PC-3 (cell line): Measurements from ENCODE around the gene DNAH7. TPM values are rescaled to one million over a fixed set of nuclear protein-coding genes. Genes with fewer than 3 reads are reported as not detected.

Experiments used
- ATAC-seq: fragments of 200-7000 bp; cut with Tn5 transposase; 2 replicates; pipeline ENCODE4 v1.9.1; 2020; ENCODE audit warnings: mild to moderate bottlenecking, moderate library complexity
- BruUV-seq: library from RNA; stranded (reverse); fragments of 400-500 nt; replicated peaks from 2 replicates; lab custom pipeline; 2021; lab: Mats Ljungman, UMichigan
- CTCF ChIA-PET: fragments of 300-600 bp; sonication (Branson Sonifier 250); formaldehyde crosslinking; loops from one replicate; lab custom pipeline; 2022; ENCODE audit warnings: antibody characterized with exemption; lab: Charles Lee
- POLR2A ChIA-PET: fragments of 300-600 bp; sonication (Branson Sonifier 250); formaldehyde crosslinking; loops from one replicate; lab custom pipeline; 2022; ENCODE audit warnings: antibody characterized with exemption; ENCODE audit not compliant: unreplicated experiment; lab: Charles Lee
- DNase-seq: peaks from one replicate; pipeline ENCODE4 v3.0.0-alpha.2; 2015
- H2AFZ ChIP-seq: fragments of 300-600 bp; sonication (generic); 2 replicates; pipeline ENCODE4 v1.6.0; 2016; ENCODE audit warnings: antibody characterized with exemption, low read length
- H3F3A ChIP-seq: fragments of 300-600 bp; sonication (generic); one replicate; pipeline ENCODE4 v1.6.0; 2017; ENCODE audit warnings: antibody characterized with exemption, low read length, control low read depth, mild to moderate bottlenecking; ENCODE audit not compliant: unreplicated experiment
- H3K27ac ChIP-seq: fragments of 300-600 bp; sonication (generic); 2 replicates; pipeline ENCODE4 v1.5.1; 2016; ENCODE audit warnings: mild to moderate bottlenecking, low read length
- H3K27me3 ChIP-seq: fragments of 300-600 bp; sonication (generic); 2 replicates; pipeline ENCODE4 v1.6.1; 2016; ENCODE audit warnings: low read length, mixed read lengths
- H3K36me3 ChIP-seq: fragments of 300-600 bp; sonication (generic); 2 replicates; pipeline ENCODE4 v1.6.1; 2016; ENCODE audit warnings: low read depth, mixed run types, low read length, mixed read lengths
- H3K4me1 ChIP-seq: fragments of 300-600 bp; sonication (generic); 2 replicates; pipeline ENCODE4 v1.5.1; 2016; ENCODE audit warnings: low read length; ENCODE audit not compliant: insufficient read depth
- H3K4me2 ChIP-seq: fragments of 300-600 bp; sonication (generic); 2 replicates; pipeline ENCODE4 v1.6.0; 2016; ENCODE audit warnings: low read length
- H3K4me3 ChIP-seq: fragments of 300-600 bp; sonication (generic); 2 replicates; pipeline ENCODE4 v1.5.1; 2016; ENCODE audit warnings: mild to moderate bottlenecking, low read length, mixed read lengths
- H3K79me2 ChIP-seq: fragments of 300-600 bp; sonication (generic); 2 replicates; pipeline ENCODE4 v1.6.1; 2017; ENCODE audit warnings: low read length, mixed read lengths
- H3K9ac ChIP-seq: fragments of 300-600 bp; sonication (generic); 2 replicates; pipeline ENCODE4 v1.6.0; 2016; ENCODE audit warnings: mild to moderate bottlenecking, low read length
- H3K9me2 ChIP-seq: fragments of 300-600 bp; sonication (generic); replicated peaks from 2 replicates; pipeline ENCODE4 v1.6.1; 2016; ENCODE audit warnings: mixed run types, low read length, mixed read lengths
- H3K9me3 ChIP-seq: fragments of 300-600 bp; sonication (generic); 2 replicates; pipeline ENCODE4 v1.6.1; 2016; ENCODE audit warnings: low read length, mixed read lengths
- H4K20me1 ChIP-seq: fragments of 300-600 bp; sonication (generic); 2 replicates; pipeline ENCODE4 v1.6.1; 2016; ENCODE audit warnings: low read length, mixed read lengths
- CTCF ChIP-seq: fragments of 300-600 bp; sonication (generic); conservative IDR thresholded peaks from 2 replicates; pipeline ENCODE4 v1.5.1; 2017; ENCODE audit warnings: antibody characterized with exemption, low read depth, mild to moderate bottlenecking, low read length
- EZH2 ChIP-seq: fragments of 300-600 bp; sonication (generic); IDR thresholded peaks from one replicate; pipeline ENCODE4 v1.6.1; 2017; ENCODE audit warnings: antibody characterized with exemption, mild to moderate bottlenecking, low read length; ENCODE audit not compliant: unreplicated experiment
- EZH2phosphoT487 ChIP-seq: fragments of 300-600 bp; sonication (generic); IDR thresholded peaks from 2 replicates; pipeline ENCODE4 v1.6.1; 2018; ENCODE audit warnings: mild to moderate bottlenecking, antibody characterized with exemption, low read length, borderline replicate concordance
- intact Hi-C: fragments of 100-400 bp; cut with micrococcal nuclease; formaldehyde crosslinking; loops from 2 replicates; pipeline ENCODE4 v1.9.0; 2023
- total RNA-seq: library from RNA; depleted of rRNA; stranded (reverse); fragments of >200 nt; gene quantifications from 2 replicates; pipeline ENCODE4 v1.2.3, GENCODE V29; 2014

The DNAH7 gene
- total RNA-seq, 1 experiment from 2014 or later: 1.9 TPM

- DNase-seq (no peak), ATAC-seq (0 out of 2 replicates have a peak, but pooled peaks have one; percentile 1)
- H3K4me1 ChIP-seq: peaks cover 39% of the 10 kb centered on the region
- H3K9me2 ChIP-seq: no peaks in the 10 kb centered on the region
- POLR2A ChIA-PET: no interaction called here
- TF ChIP-seq EZH2phosphoT487 (no peak), CTCF (no peak), EZH2 (no peak)
- no peak overlapping the region for H3K4me3 ChIP-seq
- CTCF ChIA-PET: no interaction called here
- H3K27ac ChIP-seq: peak overlapping the region; percentile 77
- no peaks in the 10 kb centered on the region for H3K9me3 ChIP-seq
- no peaks in the 10 kb centered on the region for H3K79me2 ChIP-seq
- peaks cover 5% of the 10 kb centered on the region for H3F3A ChIP-seq
- H3K27me3 ChIP-seq: no peaks in the 10 kb centered on the region
- H2AFZ ChIP-seq: 0 out of 2 replicates have a peak overlapping the region, but pooled peaks have one; percentile 8
- H3K36me3 ChIP-seq: no peaks in the 10 kb centered on the region
- peak overlapping the region; percentile 21 for H3K9ac ChIP-seq
- H4K20me1 ChIP-seq: no peaks in the 10 kb centered on the region
- intact Hi-C loops: no loop called here
- peak overlapping the region; percentile 71 for H3K4me2 ChIP-seq
- no TSS peak for BruUV-seq
Observed at GRCh38 chr2:195820867-195821565, 247.6 kb downstream of the DNAH7 start.

GRCh38 chr2:195820373-195820772 is 248.3 kb downstream of the DNAH7 start:
- H4K20me1 ChIP-seq: no peaks in the 10 kb centered on the region
- peak overlapping the region; percentile 21 for H3K9ac ChIP-seq
- H3K36me3 ChIP-seq: no peaks in the 10 kb centered on the region
- H2AFZ ChIP-seq: no peak overlapping the region
- H3K9me2 ChIP-seq: no peaks in the 10 kb centered on the region
- 0 out of 2 replicates have a peak overlapping the region, but pooled peaks have one; percentile 11 for H3K4me3 ChIP-seq
- intact Hi-C loops: no loop called here
- no peaks in the 10 kb centered on the region for H3K79me2 ChIP-seq
- peak; percentile 43 for ATAC-seq
- no peak for TF ChIP-seq EZH2
- no peak for TF ChIP-seq EZH2phosphoT487
- TF ChIP-seq CTCF: no peak
- H3K4me2 ChIP-seq: peak overlapping the region; percentile 71
- ChIA-PET POLR2A (no interaction called here), CTCF (no interaction called here)
- peak; percentile 77 for DNase-seq
- no peaks in the 10 kb centered on the region for H3K27me3 ChIP-seq
- BruUV-seq: no TSS peak
- H3K9me3 ChIP-seq: no peaks in the 10 kb centered on the region
- H3K27ac ChIP-seq: peak overlapping the region; percentile 77
- H3F3A ChIP-seq: peaks cover 5% of the 10 kb centered on the region
- H3K4me1 ChIP-seq: peaks cover 39% of the 10 kb centered on the region

- Histone ChIP-seq H3K9me2 (no peaks in the 10 kb centered on the region), H3F3A (peaks cover 5% of the 10 kb centered on the region), H3K4me2 (peak overlapping the region; percentile 63), H3K9ac (peak overlapping the region; percentile 6; the same call in 1 of the 2 replicates), H3K4me1 (peaks cover 39% of the 10 kb centered on the region), H4K20me1 (no peaks in the 10 kb centered on the region), H3K27ac (peak overlapping the region; percentile 71), H3K36me3 (no peaks in the 10 kb centered on the region), H3K27me3 (no peaks in the 10 kb centered on the region), H3K4me3 (peak overlapping the region; percentile 4; the same call in 1 of the 2 replicates), H3K79me2 (no peaks in the 10 kb centered on the region), H3K9me3 (no peaks in the 10 kb centered on the region), H2AFZ (no peak overlapping the region)
- CTCF ChIA-PET: no interaction called here
- POLR2A ChIA-PET: no interaction called here
- intact Hi-C loops: loop anchor here (2.0 to 5.0 kb wide), 4 partner anchors 82 to 428 kb away; no protein-coding TSS in a partner anchor
- BruUV-seq: no TSS peak
- DNase-seq: peak; percentile 63
- TF ChIP-seq EZH2: no peak
- no peak for TF ChIP-seq CTCF
- TF ChIP-seq EZH2phosphoT487: no peak
- peak; percentile 37 for ATAC-seq
Observed at GRCh38 chr2:195819276-195819675, 249.4 kb downstream of the DNAH7 start.
